HepG2 (cell line): ENCODE results near the gene ANKLE1. TPM values are rescaled to one million over a fixed set of nuclear protein-coding genes. Genes with fewer than 3 reads are reported as not detected.

ENCODE experiments used
- ATAC-seq: fragments of 200-7000 bp; cut with Tn5 transposase; 3 replicates; pipeline ENCODE4 v1.9.1; 2020; ENCODE audit warnings: mild to moderate bottlenecking, moderate library complexity
- BruUV-seq: library from RNA; stranded (reverse); fragments of 400-500 nt; replicated peaks from 2 replicates; lab custom pipeline; 2021; lab: Mats Ljungman, UMichigan
- CTCF ChIA-PET: fragments of 300-600 bp; formaldehyde crosslinking; extraction: SDS; loops from one replicate; lab custom pipeline; 2021; ENCODE audit warnings: low total read pairs, inconsistent platforms, low intra/inter-chr PET ratio; lab: Yijun Ruan, JAX
- POLR2A ChIA-PET: fragments of 350-600 bp; sonication (Branson Sonifier 250); formaldehyde crosslinking; loops from one replicate; lab custom pipeline; 2020; ENCODE audit warnings: antibody characterized with exemption, inconsistent platforms; lab: Yijun Ruan, JAX
- DNase-seq: peaks from one replicate; pipeline ENCODE4 v3.0.0-alpha.2; 2015; ENCODE audit warnings: low spot score
- FAIRE-seq: peaks from 3 replicates; lab custom pipeline; 2011; peaks lifted over from hg19 to GRCh38; lab: Jason Lieb, UNC
- H2AFZ ChIP-seq: one replicate; pipeline ENCODE4 v1.6.1; 2011; ENCODE audit warnings: low read length, inconsistent platforms
- H3K27ac ChIP-seq: fragments of 300-600 bp; 3 replicates; pipeline ENCODE4 v1.8.0; 2011; ENCODE audit warnings: mixed run types, mild to moderate bottlenecking, mixed read lengths, low read length, inconsistent platforms; ENCODE audit not compliant: insufficient read depth; ENCODE audit errors: extremely low read length
- H3K27me3 ChIP-seq, 2 experiments: fragments of 200-600 bp in 1 of 2; 2 replicates in 1 of 2; 3 replicates in 1 of 2; pipeline versions ENCODE4 v1.6.0 to v1.8.0; 2011; ENCODE audit warnings: low read length in 2 of 2, mild to moderate bottlenecking in 2 of 2, moderate library complexity in 2 of 2, inconsistent platforms in 1 of 2; ENCODE audit not compliant: insufficient read depth in 2 of 2, control insufficient read depth in 1 of 2
- H3K36me3 ChIP-seq, 2 experiments: fragments of 200-600 bp in 1 of 2; replicated peaks in 1 of 2; 2 replicates in 1 of 2; 3 replicates in 1 of 2; pipeline versions ENCODE4 v1.5.1 to v1.8.0; 2011; ENCODE audit warnings: low read length in 2 of 2, inconsistent platforms in 1 of 2; ENCODE audit not compliant: insufficient read depth in 2 of 2, control insufficient read depth in 1 of 2
- H3K4me1 ChIP-seq: 2 replicates; pipeline ENCODE4 v1.5.1; 2012; ENCODE audit warnings: low read length, inconsistent platforms; ENCODE audit not compliant: insufficient read depth
- H3K4me2 ChIP-seq: 2 replicates; pipeline ENCODE4 v1.6.0; 2011; ENCODE audit warnings: low read depth, low read length, inconsistent platforms
- H3K4me3 ChIP-seq, 3 experiments: fragments of 200-600 bp in 1 of 3; sonication (generic), shearing (Covaris generic) in 1 of 3; replicated peaks in 1 of 3; 2 replicates each; pipeline ENCODE4 v1.5.1; 2011 to 2016; ENCODE audit warnings: low read length in 3 of 3, inconsistent platforms in 2 of 3, low read depth in 2 of 3, mild to moderate bottlenecking in 2 of 3, control low read depth in 1 of 3, mixed read lengths in 1 of 3; ENCODE audit not compliant: insufficient read depth in 1 of 3
- H3K79me2 ChIP-seq: one replicate; pipeline ENCODE4 v1.6.1; 2011; ENCODE audit warnings: low read length, inconsistent platforms; ENCODE audit not compliant: insufficient read depth
- H3K9ac ChIP-seq: 2 replicates; pipeline ENCODE4 v1.6.0; 2011; ENCODE audit warnings: mild to moderate bottlenecking, low read depth, low read length, inconsistent platforms; ENCODE audit not compliant: insufficient read depth
- H3K9me3 ChIP-seq: 2 replicates; pipeline ENCODE4 v1.5.1; 2012; ENCODE audit warnings: mild to moderate bottlenecking, low read length
- H4K20me1 ChIP-seq: 2 replicates; pipeline ENCODE4 v1.6.0; 2011; ENCODE audit warnings: inconsistent platforms, mild to moderate bottlenecking, low read length, moderate library complexity; ENCODE audit not compliant: insufficient read depth
- MXD1 ChIP-seq: sonication (generic); formaldehyde crosslinking; IDR thresholded peaks from 2 replicates; pipeline ENCODE4 v1.4.0; 2020; ENCODE audit warnings: mild to moderate bottlenecking, missing genetic modification reagents
- MYPOP ChIP-seq: sonication (generic); formaldehyde crosslinking; IDR thresholded peaks from 2 replicates; pipeline ENCODE4 v1.8.1; 2023; ENCODE audit warnings: mild to moderate bottlenecking, moderate library complexity, missing genetic modification reagents
- YEATS4 ChIP-seq: sonication (generic); formaldehyde crosslinking; IDR thresholded peaks from 2 replicates; pipeline ENCODE4 v1.4.0; 2020; ENCODE audit warnings: missing genetic modification reagents, borderline replicate concordance
- ZBED4 ChIP-seq: sonication (generic); formaldehyde crosslinking; IDR thresholded peaks from 2 replicates; pipeline ENCODE4 v1.4.0; 2020; ENCODE audit warnings: missing genetic modification reagents, borderline replicate concordance
- ZNF44 ChIP-seq: sonication (generic); formaldehyde crosslinking; IDR thresholded peaks from 2 replicates; pipeline ENCODE4 v1.5.1; 2020; ENCODE audit warnings: mild to moderate bottlenecking, missing genetic modification reagents
- ZNF629 ChIP-seq: sonication (generic); formaldehyde crosslinking; conservative IDR thresholded peaks from 2 replicates; pipeline ENCODE4 v1.5.0; 2020; ENCODE audit warnings: missing genetic modification reagents
- ZNF687 ChIP-seq: sonication (generic); formaldehyde crosslinking; IDR thresholded peaks from 2 replicates; pipeline ENCODE4 v1.5.1; 2020; ENCODE audit warnings: mild to moderate bottlenecking, missing genetic modification reagents, moderate library complexity
- WGBS: methylation state at CpG from one replicate; pipeline ENCODE4 v1.1.6; 2017; ENCODE audit warnings: low lambda C conversion rate; 5-methylcytosine and 5-hydroxymethylcytosine counted together
- in situ Hi-C: cut with HindIII; loops from 2 replicates; pipeline ENCODE4 v1.10.0; 2017; ENCODE audit warnings: low pct_unique_long_range_greater_than_20kb; ENCODE audit not compliant: extremely low pct_ligation_motif_present
- intact Hi-C: fragments of 100-400 bp; cut with micrococcal nuclease; formaldehyde crosslinking; loops from one replicate; pipeline ENCODE4 v1.10.0; 2022; ENCODE audit not compliant: unreplicated experiment
- polyA plus RNA-seq, 8 experiments: library from polyadenylated mRNA; depleted of rRNA in 3 of 8; stranded (reverse) in 7 of 8; unstranded in 1 of 8; fragments of >200 nt; fragmentation: Illumina TruSeq in 4 of 8; extraction: Trizol in 4 of 8; gene quantifications; 2 replicates each; pipeline versions ENCODE4 v1.2.1 to v1.2.3, GENCODE V29; 2011 to 2016; ENCODE audit warnings: low read depth in 4 of 8, missing spikeins in 1 of 8, mixed read lengths in 1 of 8; ENCODE audit not compliant: insufficient read depth in 1 of 8
- total RNA-seq, 5 experiments: library from RNA; depleted of rRNA; stranded (reverse); fragments of >200 nt; fragmentation: Illumina TruSeq; extraction: Trizol; gene quantifications; 2 replicates each; pipeline ENCODE4 v1.2.3, GENCODE V29; 2016; ENCODE audit warnings: low read depth in 1 of 5

ANKLE1 gene
- total and polyA plus RNA-seq, 2 of the 13 experiments (the other 11 are each of a cell fraction or from before 2014, with no cell fraction given): 0.69 to 1.5 TPM

- no peak for TF ChIP-seq ZBED4 (CRISPR knock-in tag)
Observed at GRCh38 chr19:17312189-17313113, 30.8 kb downstream of the ANKLE1 start (continued).

DNA sequence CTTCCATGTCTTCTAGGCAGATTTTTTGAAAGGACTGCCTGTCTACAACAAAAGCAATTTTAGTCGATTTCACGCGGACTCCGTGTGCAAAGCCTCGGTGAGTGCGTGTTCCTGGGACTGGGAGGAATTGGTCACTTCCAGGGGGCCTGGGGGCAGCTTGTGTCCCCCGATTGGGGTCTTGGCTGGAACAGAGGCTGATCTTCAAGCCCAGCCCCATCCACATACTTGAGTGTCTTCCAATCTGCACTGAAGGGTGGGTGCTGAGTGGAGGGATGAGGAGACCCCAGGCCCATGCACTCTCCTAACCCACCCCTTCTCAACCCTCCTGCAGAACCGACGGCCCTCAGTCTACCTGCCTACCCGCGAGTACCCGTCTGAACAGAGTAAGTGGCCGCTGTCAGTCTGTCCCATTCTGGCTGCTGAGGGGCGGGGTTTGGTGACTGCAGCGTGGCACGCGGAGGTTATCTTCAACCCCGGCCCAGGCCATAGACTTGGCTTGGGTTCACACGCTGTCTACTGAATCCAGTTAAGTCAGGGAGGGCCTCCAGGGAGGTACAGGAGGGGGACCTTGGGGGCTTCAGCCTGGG is 32.4 kb downstream of the ANKLE1 start:
- Histone ChIP-seq H3K9me3 (no peaks in the 10 kb centered on the region), H3K9ac (no peak overlapping the region), H3K4me2 (no peak overlapping the region), H3K36me3 (peaks cover 14 to 23% of the 10 kb centered on the region in 2 experiments; a peak in 4 of 5 replicates), H3K4me3 (no peak overlapping the region), H3K27ac (no peak overlapping the region), H3K27me3 (no peaks in the 10 kb centered on the region; a peak in 1 of 5 replicates), H2AFZ (no peak overlapping the region), H3K79me2 (peaks cover 27% of the 10 kb centered on the region), H4K20me1 (peaks cover 7% of the 10 kb centered on the region), H3K4me1 (peaks cover 32% of the 10 kb centered on the region)
- in situ Hi-C loops (no loop called here), intact Hi-C loops (no loop called here)
- ATAC-seq (no peak), DNase-seq (no peak), FAIRE-seq (no peak)
- POLR2A ChIA-PET: interaction anchor here (1.6 kb wide), 1 partner anchor 19 kb away, joined by 4 read pairs; no protein-coding TSS in a partner anchor
- WGBS: over 99% methylated on average over 18 of the region's 19 CpGs
- CTCF ChIA-PET: no interaction called here
- BruUV-seq: no TSS peak
- TF ChIP-seq YEATS4 (CRISPR knock-in tag) (no peak), ZNF44 (CRISPR knock-in tag) (no peak), ZNF687 (CRISPR knock-in tag) (no peak), MYPOP (CRISPR knock-in tag) (no peak), ZNF629 (CRISPR knock-in tag) (no peak), MXD1 (no peak)
